Measurements from ENCODE around the gene LARP4. TPM values are rescaled to one million over a fixed set of nuclear protein-coding genes. Genes with fewer than 3 reads are reported as not detected.
"Not testable (repeated sequence)": the region's sequence is repeated elsewhere in the genome, so short reads cannot be mapped to it uniquely, and the experiment has no call there.

LARP4 gene
- total RNA-seq, 2 donors from 2014 or later = 53.3 to 53.8 TPM

GRCh38 chr12:50403001-50403440 lies 2.3 kb downstream of the LARP4 start:
- Histone ChIP-seq H3K27ac (no peak overlapping the region), H3K9me3 (no peaks in the 10 kb centered on the region), H3K27me3 (no peaks in the 10 kb centered on the region), H3K4me3 (peak overlapping the region; percentile 79), H3K9ac (ENCODE audit: low read depth in 2 of 2, low read length in 2 of 2) (peak overlapping the region in 1 of 2 donors; percentile 96), H3K4me1 (no peaks in the 10 kb centered on the region), H3K36me3 (no peaks in the 10 kb centered on the region)
- DNase-seq = no peak
- no peak for TF ChIP-seq CTCF (IDR thresholded peaks at IDR 0.05)
- intact Hi-C loops (cut with DNase I) = no loop called here

- Histone ChIP-seq H3K27ac (no peak overlapping the region), H3K4me1 (no peaks in the 10 kb centered on the region), H3K9me3 (no peaks in the 10 kb centered on the region), H3K4me3 (no peak overlapping the region), H3K9ac (ENCODE audit: low read depth in 2 of 2, low read length in 2 of 2) (no peak overlapping the region), H3K27me3 (no peaks in the 10 kb centered on the region), H3K36me3 (no peaks in the 10 kb centered on the region)
- DNase-seq = no peak
- no peak for TF ChIP-seq CTCF (IDR thresholded peaks at IDR 0.05)
- intact Hi-C loops (cut with DNase I) = no loop called here
These were observed 3.6 kb downstream of the LARP4 start for GRCh38 chr12:50404307-50404706.

- H3K4me1 ChIP-seq = no peaks in the 10 kb centered on the region
- H3K36me3 ChIP-seq = no peaks in the 10 kb centered on the region
- H3K27ac ChIP-seq = no peak overlapping the region
- H3K4me3 ChIP-seq = no peak overlapping the region
- no peak for TF ChIP-seq CTCF (IDR thresholded peaks at IDR 0.05)
- H3K9me3 ChIP-seq = no peaks in the 10 kb centered on the region
- no peak overlapping the region for H3K9ac ChIP-seq (ENCODE audit: low read depth in 2 of 2, low read length in 2 of 2)
- no peak for DNase-seq
- H3K27me3 ChIP-seq = no peaks in the 10 kb centered on the region
- intact Hi-C loops (cut with DNase I) = no loop called here
These were observed 10.5 kb downstream of the LARP4 start for GRCh38 chr12:50411051-50411660.

GRCh38 chr12:50415899-50416479 lies 15.3 kb downstream of the LARP4 start:
- Histone ChIP-seq H3K9ac (ENCODE audit: low read depth in 2 of 2, low read length in 2 of 2) (no peak overlapping the region), H3K4me1 (no peaks in the 10 kb centered on the region), H3K4me3 (no peak overlapping the region), H3K9me3 (no peaks in the 10 kb centered on the region), H3K36me3 (no peaks in the 10 kb centered on the region), H3K27ac (no peak overlapping the region), H3K27me3 (no peaks in the 10 kb centered on the region)
- no peak for DNase-seq
- TF ChIP-seq CTCF (IDR thresholded peaks at IDR 0.05) = no peak
- intact Hi-C loops (cut with DNase I) = no loop called here

- intact Hi-C loops (cut with DNase I) = no loop called here
- H3K9me3 ChIP-seq = no peaks in the 10 kb centered on the region
- no peak for DNase-seq
- H3K27me3 ChIP-seq = no peaks in the 10 kb centered on the region
- no peaks in the 10 kb centered on the region for H3K4me1 ChIP-seq
- H3K36me3 ChIP-seq = no peaks in the 10 kb centered on the region
- no peak for TF ChIP-seq CTCF (IDR thresholded peaks at IDR 0.05)
- H3K4me3 ChIP-seq = no peak overlapping the region
- no peak overlapping the region for H3K9ac ChIP-seq (ENCODE audit: low read depth in 2 of 2, low read length in 2 of 2)
- H3K27ac ChIP-seq = no peak overlapping the region
These were observed 18.6 kb downstream of the LARP4 start for GRCh38 chr12:50419112-50419909.

- H3K36me3 ChIP-seq; H3K9me3 ChIP-seq; H3K27me3 ChIP-seq; H3K27ac ChIP-seq; DNase-seq; H3K4me3 ChIP-seq; H3K4me1 ChIP-seq; H3K9ac ChIP-seq (ENCODE audit: low read depth in 2 of 2, low read length in 2 of 2); intact Hi-C loops (cut with DNase I): not testable (repeated sequence)
These were observed 22.2 kb downstream of the LARP4 start for GRCh38 chr12:50422855-50423254.

GRCh38 chr12:50423342-50423741 lies 22.7 kb downstream of the LARP4 start:
- H3K4me1 ChIP-seq; H3K4me3 ChIP-seq; intact Hi-C loops (cut with DNase I); H3K9me3 ChIP-seq; H3K36me3 ChIP-seq; H3K9ac ChIP-seq (ENCODE audit: low read depth in 2 of 2, low read length in 2 of 2); H3K27me3 ChIP-seq; DNase-seq; H3K27ac ChIP-seq: not testable (repeated sequence)
